Stimulated activated CD8-positive, alpha-beta memory T cell treated with anti-CD3 and anti-CD28 coated beads, Interleukin-2, amount 100 ng/mL, for 48 hours (primary cell): ENCODE results near the gene KIF1A.

Experiments
- DNase-seq, 2 donors: peaks; one replicate each; pipeline ENCODE4 v3.0.0-alpha.2; 2020; ENCODE audit warnings: low read depth in 2 of 2

Gene KIF1A

DNA sequence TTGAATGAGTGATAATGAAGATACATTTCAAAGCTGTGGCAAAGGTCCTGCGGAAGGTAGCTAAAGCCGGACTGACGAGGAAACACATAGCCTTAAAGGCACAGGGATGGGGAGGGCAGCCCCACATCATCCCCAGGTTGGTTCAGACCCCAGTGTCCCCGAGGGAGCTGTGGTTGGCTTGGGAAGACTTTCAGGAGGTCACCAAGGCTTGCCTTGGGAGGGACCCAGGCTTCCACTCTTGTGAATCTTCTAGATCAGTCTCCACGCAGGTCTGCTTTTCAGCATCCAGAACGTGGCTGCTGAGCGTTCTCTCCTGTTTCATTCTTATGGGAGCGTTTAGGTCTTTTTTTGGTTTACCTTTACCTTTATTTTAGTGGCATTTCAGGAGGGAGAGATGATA lies 16.8 kb downstream of the KIF1A start:
- no peak for DNase-seq

DNA sequence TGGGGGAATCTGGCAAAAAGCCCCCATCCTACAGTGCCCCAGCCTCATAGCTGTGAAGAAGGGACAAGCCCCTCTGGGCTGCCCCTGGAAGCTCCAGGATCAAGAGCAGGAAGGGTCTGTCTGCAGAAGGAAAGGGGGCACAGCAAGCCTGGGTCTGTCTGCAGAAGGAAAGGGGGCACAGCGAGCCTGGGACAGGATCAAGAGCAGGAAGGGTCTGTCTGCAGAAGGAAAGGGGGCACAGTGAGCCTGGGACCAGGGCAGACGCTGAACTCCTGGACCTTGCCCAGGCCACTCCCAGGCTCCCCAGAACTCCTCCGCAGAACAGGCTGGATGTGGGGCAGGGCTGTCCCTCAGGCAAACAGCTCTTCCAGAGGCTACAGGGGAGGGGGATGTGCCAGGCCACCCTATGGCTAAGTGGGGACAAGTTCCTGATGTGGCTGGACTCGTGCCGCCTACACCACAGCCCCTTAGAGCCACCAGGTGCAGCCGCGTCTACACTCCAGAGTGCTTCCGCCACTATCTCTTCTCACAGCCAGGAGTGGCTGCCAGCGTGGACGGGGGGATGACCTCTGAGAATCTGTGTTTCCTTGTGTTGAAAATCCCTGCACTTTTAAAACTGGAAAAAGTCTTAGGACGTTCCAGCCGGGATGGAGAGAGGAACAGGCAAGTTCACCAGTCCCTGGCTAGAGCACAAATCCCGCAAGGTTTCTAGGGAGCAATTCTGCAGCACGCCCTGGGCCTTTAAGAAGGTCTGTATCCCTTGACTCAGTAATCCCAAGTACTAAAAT lies 20.8 kb downstream of the KIF1A start:
- DNase-seq, result no peak

DNA sequence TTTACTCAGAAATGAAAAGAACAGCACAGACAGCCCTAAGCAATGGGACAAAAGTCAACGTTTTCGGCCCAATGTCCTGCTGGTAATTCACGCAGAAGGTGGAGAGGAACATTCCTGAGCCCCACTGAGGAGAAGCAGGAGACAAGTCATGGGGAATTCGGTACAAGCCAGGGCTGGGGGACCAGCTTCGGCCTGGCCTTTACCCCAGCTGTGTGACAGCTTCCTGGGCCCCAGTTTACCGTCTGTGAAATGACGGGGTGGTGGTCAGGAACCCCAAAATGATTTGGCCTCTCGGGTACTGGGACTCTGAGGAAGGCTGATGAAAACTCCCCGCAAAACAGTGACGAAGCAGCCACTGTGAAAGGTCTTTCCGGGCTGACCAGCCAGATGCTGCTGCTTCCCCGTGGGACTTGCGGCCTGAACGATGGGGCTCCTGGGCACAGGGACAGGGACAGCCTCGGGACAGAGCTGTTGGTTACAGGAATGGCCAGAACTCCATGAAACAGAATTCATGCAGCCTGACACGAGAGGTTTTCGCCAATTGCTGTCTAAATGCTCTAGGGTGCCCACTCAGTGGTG lies 21.6 kb downstream of the KIF1A start:
- DNase-seq, result no peak

- no peak for DNase-seq
These were observed 22.1 kb downstream of the KIF1A start for GRCh38 chr2:240797914-240798313.

DNA sequence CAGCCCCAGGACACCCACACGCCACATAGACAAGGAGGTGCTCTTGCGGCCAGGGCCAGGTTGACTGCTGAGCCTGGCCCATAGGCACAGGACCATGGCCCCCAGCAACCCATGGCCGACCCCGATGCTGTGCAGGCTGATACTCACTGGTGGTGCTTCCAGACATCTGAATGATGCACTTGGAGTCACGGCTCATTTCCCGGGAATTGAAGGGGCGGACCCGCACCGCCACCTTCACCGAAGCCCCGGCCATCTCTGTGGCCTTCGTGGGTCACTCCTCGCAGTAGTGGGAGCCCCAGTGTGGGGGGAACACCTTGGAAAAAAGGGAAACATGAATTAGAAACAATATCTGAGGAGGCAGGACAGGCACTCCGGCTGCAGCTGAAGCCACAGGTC lies 22.5 kb downstream of the KIF1A start:
- no peak for DNase-seq

- DNase-seq, result no peak
These were observed 23.2 kb downstream of the KIF1A start for GRCh38 chr2:240796543-240797499.

DNA sequence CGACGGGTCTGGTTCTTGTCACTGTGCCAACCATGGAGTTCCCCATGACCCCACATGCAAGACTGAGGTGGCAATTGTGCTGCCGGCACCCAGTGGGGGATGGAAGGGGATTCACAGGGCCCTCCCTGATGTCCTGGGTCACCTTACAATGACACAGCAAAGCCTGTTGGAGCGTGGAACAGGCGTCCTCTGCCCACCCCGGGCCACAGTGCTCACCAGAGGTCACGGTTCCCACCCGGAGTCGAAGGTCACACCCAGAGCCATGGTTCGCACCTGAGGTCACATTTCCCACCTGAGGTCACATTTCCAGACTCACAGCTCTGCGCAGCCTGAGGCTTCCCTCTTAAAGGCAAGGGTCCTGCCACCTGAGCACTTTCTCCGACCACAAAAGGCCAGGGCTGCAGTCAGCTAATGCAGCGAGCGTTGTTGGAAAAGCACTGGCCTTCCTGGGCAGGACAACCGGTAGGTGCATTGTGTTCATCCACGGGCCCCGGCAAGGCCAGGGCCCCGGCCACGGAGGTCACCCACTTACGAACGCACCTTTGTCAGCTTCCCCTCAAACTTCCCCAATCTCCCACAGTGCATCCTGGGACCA lies 24.0 kb downstream of the KIF1A start:
- DNase-seq, result no peak

GRCh38 chr2:240795454-240795853 lies 24.6 kb downstream of the KIF1A start:
- no peak for DNase-seq

- DNase-seq, result no peak
These were observed 25.8 kb downstream of the KIF1A start for GRCh38 chr2:240794178-240794721.

GRCh38 chr2:240793313-240794177 lies 26.5 kb downstream of the KIF1A start:
- no peak for DNase-seq

DNA sequence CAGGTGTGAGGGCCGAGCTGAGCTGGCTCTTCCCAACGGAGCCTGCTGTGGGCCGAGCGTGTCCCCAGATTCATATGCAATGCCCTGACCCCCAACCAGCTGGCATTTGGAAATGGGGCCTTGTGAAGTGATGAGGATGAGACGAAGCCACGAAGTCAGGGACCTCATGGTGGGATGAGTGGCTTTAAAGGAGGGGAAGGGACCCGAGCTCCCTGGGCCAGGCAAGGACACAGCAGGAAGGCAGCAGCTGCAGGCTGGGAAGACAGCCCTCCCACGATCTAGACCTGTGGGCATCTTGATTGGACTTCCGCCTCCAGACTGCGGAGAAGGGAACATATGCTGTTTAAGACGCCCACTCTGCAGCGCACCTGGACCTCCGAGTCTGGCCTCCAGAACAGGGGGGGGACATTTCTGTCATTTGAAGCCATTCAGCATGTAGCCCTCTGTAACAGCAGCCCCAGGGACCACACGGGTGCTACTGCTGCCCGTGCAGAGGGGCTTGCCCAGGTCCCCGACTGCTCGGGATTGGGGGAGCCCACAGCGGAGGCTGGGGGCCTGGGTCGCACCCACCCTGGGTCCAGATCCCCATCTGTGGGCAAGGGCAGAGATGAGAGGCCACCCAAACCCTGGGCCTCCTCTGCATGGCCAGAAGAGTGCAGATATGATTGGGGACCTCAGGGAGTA lies 27.2 kb downstream of the KIF1A start:
- DNase-seq, result no peak

DNA sequence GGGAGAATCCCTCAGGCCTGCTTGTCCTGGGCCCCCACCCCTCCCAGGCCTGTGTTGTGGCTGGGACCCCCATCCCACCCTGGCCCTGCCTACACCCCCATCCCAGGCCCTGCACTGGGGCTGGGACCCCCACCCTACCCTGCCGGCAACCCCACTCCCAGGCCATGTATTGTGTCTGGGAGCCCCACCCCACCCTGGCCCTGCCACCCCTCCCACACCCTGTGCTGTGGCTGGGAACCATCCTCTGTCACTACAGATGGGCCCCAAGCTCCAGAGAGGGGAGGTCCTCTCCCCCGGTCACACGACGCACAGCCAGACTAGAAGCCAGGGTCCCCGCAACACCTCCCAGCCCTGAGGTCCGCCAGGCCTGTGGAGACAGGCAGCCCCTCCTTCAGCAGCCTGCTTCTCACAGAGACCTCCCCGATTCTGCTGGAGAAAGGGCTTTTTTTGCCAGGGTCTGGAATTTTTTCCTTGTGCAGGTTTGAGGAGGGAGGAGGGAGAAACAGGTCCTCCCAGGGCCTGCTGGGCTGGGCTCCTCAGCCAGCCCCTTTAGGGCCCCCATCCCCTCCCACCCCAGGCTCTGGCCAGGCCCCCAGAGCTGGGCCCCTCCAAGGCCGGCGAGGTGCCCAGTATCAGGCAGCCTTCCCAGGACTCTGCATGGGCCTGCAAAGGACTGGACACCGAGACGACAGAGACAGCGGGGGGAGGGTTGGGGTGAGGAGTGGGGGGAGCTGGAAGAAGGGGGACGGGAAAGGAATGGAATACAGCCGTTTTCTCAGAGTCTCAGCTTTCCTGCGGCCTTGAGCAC lies 28.0 kb downstream of the KIF1A start:
- no peak for DNase-seq

GRCh38 chr2:240791221-240791800 lies 28.7 kb downstream of the KIF1A start:
- no peak for DNase-seq

DNA sequence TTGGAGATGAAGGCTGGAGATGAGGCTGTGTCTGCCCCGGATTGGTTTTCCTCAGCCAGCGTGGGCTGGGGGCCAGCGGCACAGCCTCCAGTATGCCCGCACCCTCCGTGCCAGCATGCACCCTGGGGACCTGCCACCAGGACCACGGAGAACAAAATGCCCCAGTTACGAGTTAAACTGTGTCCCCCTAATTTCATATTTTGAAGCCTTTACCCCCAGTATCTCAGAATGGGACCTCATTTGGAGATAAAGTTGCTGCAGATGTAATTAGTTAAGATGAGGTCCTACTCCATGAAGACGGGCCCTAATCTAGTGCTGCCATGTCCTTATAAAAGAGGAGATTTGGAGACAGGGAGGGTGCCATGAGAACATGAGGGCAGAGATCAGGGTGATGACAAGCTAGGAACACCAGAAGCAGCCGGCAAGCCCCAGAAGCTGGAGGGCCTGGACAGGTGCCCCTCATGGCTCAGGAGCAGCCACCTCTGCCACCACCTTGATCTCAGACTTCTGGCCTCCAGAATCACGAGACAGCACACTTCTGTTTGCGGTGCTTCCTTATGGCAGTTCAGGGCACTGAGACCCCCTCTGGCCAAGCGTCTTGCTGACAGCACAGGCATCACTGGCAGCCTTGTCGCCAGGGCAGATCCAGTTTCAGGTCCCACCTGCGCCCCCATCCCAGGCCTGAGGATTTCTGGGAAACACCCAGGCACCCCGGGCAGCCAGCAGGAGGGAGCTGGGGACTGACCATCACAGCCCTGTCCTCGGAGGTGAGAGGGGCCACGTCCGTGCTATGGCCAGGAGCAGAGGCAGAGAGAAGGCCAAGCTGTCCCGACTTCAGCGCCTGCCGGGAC lies 29.4 kb downstream of the KIF1A start:
- DNase-seq, result no peak

GRCh38 chr2:240789501-240790369 lies 30.3 kb downstream of the KIF1A start:
- no peak for DNase-seq

DNA sequence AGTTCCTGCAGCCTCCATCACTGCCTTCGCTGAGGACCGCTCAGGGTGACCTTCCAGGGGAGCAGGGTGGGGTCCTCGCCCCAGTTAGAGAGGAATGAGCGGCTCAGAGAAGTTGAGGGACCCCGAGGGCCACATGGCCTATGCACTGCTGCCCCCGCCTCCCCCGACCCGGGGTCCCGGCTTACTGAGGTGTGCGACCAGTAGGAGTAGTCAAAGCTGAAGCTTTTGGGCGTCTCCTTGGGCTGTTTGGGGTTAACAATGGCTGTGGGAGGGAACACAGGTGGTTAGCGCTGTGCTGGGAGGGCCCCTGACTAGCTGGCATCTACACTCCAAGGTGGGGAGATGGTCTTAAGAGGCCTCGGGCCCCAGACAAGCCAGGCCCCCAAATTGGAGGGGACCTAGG lies 31.0 kb downstream of the KIF1A start:
- no peak for DNase-seq

DNA sequence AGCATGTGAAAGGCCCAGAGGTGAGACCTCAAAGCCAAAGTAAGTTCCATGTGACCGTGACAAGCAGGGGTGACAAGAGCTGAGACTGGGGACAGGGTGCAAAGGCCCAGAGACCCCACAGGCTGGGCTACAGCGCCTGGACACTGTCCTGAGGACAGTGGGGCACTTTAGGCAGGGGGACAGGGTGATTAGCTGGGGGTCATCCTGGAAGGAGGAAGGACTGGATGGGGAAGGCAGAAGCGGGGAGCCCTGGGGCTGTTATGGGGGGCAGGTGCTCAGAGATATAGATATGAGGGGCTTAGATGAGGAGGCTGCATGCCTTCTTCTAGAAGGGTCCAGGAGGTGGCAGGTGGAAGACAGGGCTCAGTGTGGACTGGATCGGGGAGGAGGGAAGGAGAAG lies 31.5 kb downstream of the KIF1A start:
- DNase-seq, result no peak
